Measurements from ENCODE around the gene CCPG1.

Gene CCPG1

GRCh38 chr15:55348281-55348778, 59.8 kb downstream of the CCPG1 start:
- CTCF ChIA-PET = interaction anchor here (2.1 kb wide), 1 partner anchor 10 kb away, joined by 7 read pairs; no protein-coding TSS in a partner anchor
- POLR2A ChIA-PET = no interaction called here

GRCh38 chr15:55344206-55344605, 64.0 kb downstream of the CCPG1 start:
- CTCF ChIA-PET = interaction anchor here (0.9 to 2.1 kb wide), 2 partner anchors 10 to 13 kb away, joined by 3 to 8 read pairs; no protein-coding TSS in a partner anchor
- DNase-seq (ENCODE audit: extremely low spot score) = no peak
- TF ChIP-seq, protein P1, sequence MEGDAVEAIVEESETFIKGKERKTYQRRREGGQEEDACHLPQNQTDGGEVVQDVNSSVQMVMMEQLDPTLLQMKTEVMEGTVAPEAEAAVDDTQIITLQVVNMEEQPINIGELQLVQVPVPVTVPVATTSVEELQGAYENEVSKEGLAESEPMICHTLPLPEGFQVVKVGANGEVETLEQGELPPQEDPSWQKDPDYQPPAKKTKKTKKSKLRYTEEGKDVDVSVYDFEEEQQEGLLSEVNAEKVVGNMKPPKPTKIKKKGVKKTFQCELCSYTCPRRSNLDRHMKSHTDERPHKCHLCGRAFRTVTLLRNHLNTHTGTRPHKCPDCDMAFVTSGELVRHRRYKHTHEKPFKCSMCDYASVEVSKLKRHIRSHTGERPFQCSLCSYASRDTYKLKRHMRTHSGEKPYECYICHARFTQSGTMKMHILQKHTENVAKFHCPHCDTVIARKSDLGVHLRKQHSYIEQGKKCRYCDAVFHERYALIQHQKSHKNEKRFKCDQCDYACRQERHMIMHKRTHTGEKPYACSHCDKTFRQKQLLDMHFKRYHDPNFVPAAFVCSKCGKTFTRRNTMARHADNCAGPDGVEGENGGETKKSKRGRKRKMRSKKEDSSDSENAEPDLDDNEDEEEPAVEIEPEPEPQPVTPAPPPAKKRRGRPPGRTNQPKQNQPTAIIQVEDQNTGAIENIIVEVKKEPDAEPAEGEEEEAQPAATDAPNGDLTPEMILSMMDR (IDR thresholded peaks at IDR 0.05; ENCODE audit: control extremely low read depth, extremely low read depth, low read depth, missing control alignments) = no peak
- POLR2A ChIA-PET = no interaction called here

More at GRCh38 chr15:55348281-55348778, 59.8 kb downstream of the CCPG1 start:
- DNase-seq (ENCODE audit: extremely low spot score) = no peak
- TF ChIP-seq, protein P1 (IDR thresholded peaks at IDR 0.05; ENCODE audit: control extremely low read depth, extremely low read depth, low read depth, missing control alignments) = no peak

GRCh38 chr15:55343168-55343567, 65.0 kb downstream of the CCPG1 start:
- TF ChIP-seq, protein P1 (IDR thresholded peaks at IDR 0.05; ENCODE audit: control extremely low read depth, extremely low read depth, low read depth, missing control alignments) = no peak

DNA sequence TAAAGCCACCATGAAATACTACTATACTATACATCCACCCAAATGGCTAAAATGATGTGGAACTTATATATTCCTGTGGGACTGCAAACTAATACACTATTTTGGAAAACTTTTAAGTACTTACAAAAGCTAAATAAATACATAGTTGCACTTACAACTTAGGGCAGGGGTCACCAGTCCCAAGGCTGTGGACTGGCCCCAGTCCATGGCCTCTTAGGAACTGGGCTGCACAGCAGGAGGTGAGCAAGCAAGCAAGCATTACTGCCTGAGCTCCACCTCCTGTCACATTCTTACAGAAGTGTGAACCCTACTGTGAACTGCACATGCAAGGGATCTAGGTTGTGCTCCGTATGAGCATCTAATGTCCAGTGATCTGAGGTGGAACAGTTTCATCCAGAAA, 71.0 kb downstream of the CCPG1 start:
- POLR2A ChIA-PET = no interaction called here
- CTCF ChIA-PET = interaction anchor here (1.4 to 4.1 kb wide), 4 partner anchors 8 to 81 kb away, joined by 3 to 13 read pairs (median 3); no protein-coding TSS in a partner anchor
- no peak for DNase-seq (ENCODE audit: extremely low spot score)
- TF ChIP-seq, protein P1 (IDR thresholded peaks at IDR 0.05; ENCODE audit: control extremely low read depth, extremely low read depth, low read depth, missing control alignments) = no peak

More at GRCh38 chr15:55343168-55343567, 65.0 kb downstream of the CCPG1 start:
- ChIA-PET POLR2A (no interaction called here), CTCF (no interaction called here)
- no peak for DNase-seq (ENCODE audit: extremely low spot score)

GRCh38 chr15:55334997-55335396, 73.2 kb downstream of the CCPG1 start:
- POLR2A ChIA-PET = no interaction called here
- TF ChIP-seq, protein P1 (IDR thresholded peaks at IDR 0.05; ENCODE audit: control extremely low read depth, extremely low read depth, low read depth, missing control alignments) = no peak
- DNase-seq (ENCODE audit: extremely low spot score) = no peak
- CTCF ChIA-PET = interaction anchor here (1.0 to 2.2 kb wide), 2 partner anchors 8 to 10 kb away, joined by 3 to 8 read pairs; no protein-coding TSS in a partner anchor

- ChIA-PET CTCF (interaction anchor here (1.4 to 2.2 kb wide), 2 partner anchors 10 to 30 kb away, joined by 6 to 8 read pairs; no protein-coding TSS in a partner anchor), POLR2A (no interaction called here)
- no peak for DNase-seq (ENCODE audit: extremely low spot score)
- TF ChIP-seq, protein P1 (IDR thresholded peaks at IDR 0.05; ENCODE audit: control extremely low read depth, extremely low read depth, low read depth, missing control alignments) = no peak
Measured at GRCh38 chr15:55334371-55334770, 73.8 kb downstream of the CCPG1 start.

All from GM10248 (cell line).